DND-41 (cell line): ENCODE measurements around the gene C4orf33.

Source experiments
- CTCF ChIP-seq: IDR thresholded peaks from 2 replicates; pipeline ENCODE4 v1.5.1; 2012; ENCODE audit warnings: borderline replicate concordance, low read length, moderate library complexity, mild to moderate bottlenecking; ENCODE audit not compliant: poor library complexity, severe bottlenecking; ENCODE audit errors: extremely low read depth
- EZH2 ChIP-seq: IDR thresholded peaks from 3 replicates; pipeline ENCODE4 v1.6.1; 2012; ENCODE audit warnings: borderline replicate concordance, low read depth, mild to moderate bottlenecking, moderate library complexity, low read length, inconsistent platforms; ENCODE audit not compliant: severe bottlenecking

- TF ChIP-seq CTCF (no peak), EZH2 (no peak)
Measured at GRCh38 chr4:129077326-129077725, 18.6 kb upstream of the C4orf33 start.
